Loucy (cell line): Measurements from ENCODE around the gene KAT8.
A peak's percentile ranks its signal among the peaks of the same experiment; 100 is the strongest.

Experiments used
- H2AFZ ChIP-seq: fragments of 200-600 bp; sonication (generic); 2 replicates; pipeline ENCODE4 v1.6.0; 2016; ENCODE audit warnings: antibody characterized with exemption, mild to moderate bottlenecking, low read length, moderate library complexity
- H3F3A ChIP-seq: fragments of 200-600 bp; 2 replicates; pipeline ENCODE4 v1.6.0; 2016; ENCODE audit warnings: antibody characterized with exemption, low read depth, mild to moderate bottlenecking
- H3K27me3 ChIP-seq: fragments of 200-600 bp; sonication (generic); 2 replicates; pipeline ENCODE4 v1.6.1; 2014; ENCODE audit warnings: low read length, mild to moderate bottlenecking; ENCODE audit not compliant: insufficient read depth, poor library complexity, severe bottlenecking
- H3K36me3 ChIP-seq: fragments of 200-600 bp; sonication (generic); 2 replicates; pipeline ENCODE4 v1.6.1; 2016; ENCODE audit warnings: low read length; ENCODE audit not compliant: insufficient read depth
- H3K4me1 ChIP-seq: fragments of 200-600 bp; sonication (generic); 2 replicates; pipeline ENCODE4 v1.5.1; 2014; ENCODE audit warnings: low read length, mild to moderate bottlenecking; ENCODE audit not compliant: insufficient read depth, poor library complexity, severe bottlenecking
- H3K4me2 ChIP-seq: fragments of 200-600 bp; sonication (generic); 2 replicates; pipeline ENCODE4 v1.6.0; 2014; ENCODE audit warnings: antibody characterized with exemption, low read length, low read depth, mild to moderate bottlenecking; ENCODE audit not compliant: poor library complexity, severe bottlenecking
- H3K4me3 ChIP-seq: fragments of 200-600 bp; sonication (generic); 2 replicates; pipeline ENCODE4 v1.5.1; 2014; ENCODE audit warnings: low read length, mild to moderate bottlenecking, mixed read lengths; ENCODE audit not compliant: poor library complexity, severe bottlenecking
- H3K79me2 ChIP-seq: fragments of 200-600 bp; sonication (generic); 2 replicates; pipeline ENCODE4 v1.6.1; 2014; ENCODE audit warnings: low read length; ENCODE audit not compliant: insufficient read depth
- H3K9ac ChIP-seq: fragments of 200-600 bp; sonication (generic); 2 replicates; pipeline ENCODE4 v1.6.0; 2014; ENCODE audit warnings: mild to moderate bottlenecking, low read depth, low read length, moderate library complexity; ENCODE audit not compliant: poor library complexity, severe bottlenecking
- H3K9me2 ChIP-seq: fragments of 200-600 bp; sonication (generic); replicated peaks from 2 replicates; pipeline ENCODE4 v1.6.1; 2016; ENCODE audit warnings: low read depth, low read length, mixed read lengths
- H3K9me3 ChIP-seq: fragments of 200-600 bp; sonication (generic); 2 replicates; pipeline ENCODE4 v1.6.1; 2014; ENCODE audit warnings: mild to moderate bottlenecking, antibody characterized with exemption, low read length, low read depth; ENCODE audit not compliant: insufficient read depth
- H4K20me1 ChIP-seq: fragments of 200-600 bp; sonication (generic); 2 replicates; pipeline ENCODE4 v1.6.0; 2014; ENCODE audit warnings: antibody characterized with exemption, low read length, mild to moderate bottlenecking; ENCODE audit not compliant: insufficient read depth, poor library complexity, severe bottlenecking
- EZH2phosphoT487 ChIP-seq: fragments of 200-600 bp; IDR thresholded peaks from 2 replicates; pipeline ENCODE4 v1.6.1; 2018; ENCODE audit warnings: antibody characterized with exemption, mild to moderate bottlenecking, moderate library complexity, borderline replicate concordance
- TF ChIP-seq, protein P1 (sequence below): fragments of 200-600 bp; sonication (generic); conservative IDR thresholded peaks from 2 replicates; pipeline ENCODE4 v1.5.1; 2014; ENCODE audit warnings: mild to moderate bottlenecking, antibody characterized with exemption, low read length

The KAT8 gene

DNA sequence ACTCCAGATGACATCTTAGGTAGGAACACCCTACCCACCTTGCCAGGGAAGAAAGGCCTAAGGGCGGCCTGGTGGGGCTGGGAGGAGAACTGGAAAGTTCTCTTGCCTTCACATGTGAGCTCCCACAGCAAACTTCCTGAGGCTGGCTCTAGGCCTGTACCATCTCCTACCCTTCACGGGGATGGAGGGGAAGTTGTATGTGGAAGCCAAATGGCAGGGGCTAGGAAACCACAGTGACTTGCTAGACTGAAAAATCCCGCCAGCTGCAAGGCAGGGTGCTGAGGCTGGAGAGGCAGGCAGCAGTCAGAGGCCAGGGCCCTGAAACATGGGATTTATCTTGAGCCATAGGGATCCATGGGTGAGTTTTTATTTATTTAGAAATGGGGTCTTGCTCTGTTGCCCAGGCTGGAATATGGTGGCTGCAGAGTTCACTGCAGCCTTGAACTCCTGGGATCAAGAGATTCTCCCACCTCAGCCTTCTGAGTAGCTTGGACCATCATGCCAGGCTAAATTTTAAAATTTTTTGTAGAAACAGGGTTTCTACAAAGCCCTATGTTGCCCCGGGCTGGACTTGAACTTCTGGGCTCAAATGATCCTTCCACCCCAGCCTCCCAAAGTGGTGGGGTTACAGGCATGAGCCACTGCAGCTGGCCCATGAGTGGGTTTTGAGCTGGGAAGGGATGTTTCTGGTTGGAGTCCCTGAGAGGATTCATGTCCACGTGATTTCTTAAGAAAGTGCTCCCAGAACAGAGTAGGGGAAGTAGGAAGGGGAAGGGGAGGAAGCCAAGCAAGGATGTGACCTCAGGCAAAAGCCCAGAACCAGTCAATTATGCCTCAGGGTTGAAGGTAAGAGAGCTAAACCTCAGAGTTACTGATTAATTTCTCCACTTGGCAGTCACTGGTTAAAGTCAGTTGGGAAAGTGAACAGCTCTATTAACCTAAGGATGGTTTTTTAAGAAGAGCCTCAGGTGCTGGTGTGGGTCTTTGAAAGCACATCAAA, 4.0 kb upstream of the KAT8 start:
- peaks cover 25% of the 10 kb centered on the region for H3K79me2 ChIP-seq
- H3K4me2 ChIP-seq, result no peak overlapping the region
- no peaks in the 10 kb centered on the region for H3K9me3 ChIP-seq
- H3K4me3 ChIP-seq, result no peak overlapping the region
- peaks cover 8% of the 10 kb centered on the region for H3K4me1 ChIP-seq
- no peak overlapping the region for H3K9ac ChIP-seq
- H3F3A ChIP-seq, result peaks cover 4% of the 10 kb centered on the region; the same call in 1 of the 2 replicates
- H2AFZ ChIP-seq, result no peak overlapping the region
- peaks cover 11% of the 10 kb centered on the region for H4K20me1 ChIP-seq
- H3K9me2 ChIP-seq, result no peaks in the 10 kb centered on the region
- TF ChIP-seq, protein P1, sequence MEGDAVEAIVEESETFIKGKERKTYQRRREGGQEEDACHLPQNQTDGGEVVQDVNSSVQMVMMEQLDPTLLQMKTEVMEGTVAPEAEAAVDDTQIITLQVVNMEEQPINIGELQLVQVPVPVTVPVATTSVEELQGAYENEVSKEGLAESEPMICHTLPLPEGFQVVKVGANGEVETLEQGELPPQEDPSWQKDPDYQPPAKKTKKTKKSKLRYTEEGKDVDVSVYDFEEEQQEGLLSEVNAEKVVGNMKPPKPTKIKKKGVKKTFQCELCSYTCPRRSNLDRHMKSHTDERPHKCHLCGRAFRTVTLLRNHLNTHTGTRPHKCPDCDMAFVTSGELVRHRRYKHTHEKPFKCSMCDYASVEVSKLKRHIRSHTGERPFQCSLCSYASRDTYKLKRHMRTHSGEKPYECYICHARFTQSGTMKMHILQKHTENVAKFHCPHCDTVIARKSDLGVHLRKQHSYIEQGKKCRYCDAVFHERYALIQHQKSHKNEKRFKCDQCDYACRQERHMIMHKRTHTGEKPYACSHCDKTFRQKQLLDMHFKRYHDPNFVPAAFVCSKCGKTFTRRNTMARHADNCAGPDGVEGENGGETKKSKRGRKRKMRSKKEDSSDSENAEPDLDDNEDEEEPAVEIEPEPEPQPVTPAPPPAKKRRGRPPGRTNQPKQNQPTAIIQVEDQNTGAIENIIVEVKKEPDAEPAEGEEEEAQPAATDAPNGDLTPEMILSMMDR, result no peak
- TF ChIP-seq EZH2phosphoT487, result no peak
- H3K36me3 ChIP-seq, result peaks cover 12% of the 10 kb centered on the region; the same call in 1 of the 2 replicates
- no peaks in the 10 kb centered on the region for H3K27me3 ChIP-seq

DNA sequence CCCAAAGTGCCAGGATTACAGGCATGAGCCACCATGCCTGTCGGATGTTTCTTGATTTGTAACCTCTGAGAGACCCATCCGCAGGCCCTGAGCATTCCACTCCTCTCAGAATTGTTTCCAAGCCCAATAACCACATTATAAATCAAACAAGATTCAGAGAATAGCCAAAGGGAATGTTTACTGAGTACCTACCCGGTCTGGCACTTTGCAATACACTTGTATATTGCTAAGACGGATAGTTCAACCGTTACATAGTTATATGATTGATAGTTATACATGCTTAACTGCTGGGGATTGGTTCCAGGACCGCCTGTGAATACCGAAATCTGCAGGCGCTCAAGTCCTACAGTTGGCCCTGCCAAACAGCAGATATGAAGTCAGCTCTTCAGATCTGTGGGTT, 3.0 kb upstream of the KAT8 start:
- Histone ChIP-seq H3K9ac (no peak overlapping the region), H3K9me3 (no peaks in the 10 kb centered on the region), H3F3A (peaks cover 4% of the 10 kb centered on the region; the same call in 1 of the 2 replicates), H3K4me1 (peaks cover 7% of the 10 kb centered on the region), H3K4me3 (no peak overlapping the region), H3K9me2 (no peaks in the 10 kb centered on the region), H3K4me2 (no peak overlapping the region), H3K27me3 (no peaks in the 10 kb centered on the region), H4K20me1 (peaks cover 15% of the 10 kb centered on the region), H3K79me2 (peaks cover 25% of the 10 kb centered on the region), H3K36me3 (peaks cover 12% of the 10 kb centered on the region; the same call in 1 of the 2 replicates), H2AFZ (no peak overlapping the region)
- TF ChIP-seq, protein P1, result no peak
- TF ChIP-seq EZH2phosphoT487, result no peak

DNA sequence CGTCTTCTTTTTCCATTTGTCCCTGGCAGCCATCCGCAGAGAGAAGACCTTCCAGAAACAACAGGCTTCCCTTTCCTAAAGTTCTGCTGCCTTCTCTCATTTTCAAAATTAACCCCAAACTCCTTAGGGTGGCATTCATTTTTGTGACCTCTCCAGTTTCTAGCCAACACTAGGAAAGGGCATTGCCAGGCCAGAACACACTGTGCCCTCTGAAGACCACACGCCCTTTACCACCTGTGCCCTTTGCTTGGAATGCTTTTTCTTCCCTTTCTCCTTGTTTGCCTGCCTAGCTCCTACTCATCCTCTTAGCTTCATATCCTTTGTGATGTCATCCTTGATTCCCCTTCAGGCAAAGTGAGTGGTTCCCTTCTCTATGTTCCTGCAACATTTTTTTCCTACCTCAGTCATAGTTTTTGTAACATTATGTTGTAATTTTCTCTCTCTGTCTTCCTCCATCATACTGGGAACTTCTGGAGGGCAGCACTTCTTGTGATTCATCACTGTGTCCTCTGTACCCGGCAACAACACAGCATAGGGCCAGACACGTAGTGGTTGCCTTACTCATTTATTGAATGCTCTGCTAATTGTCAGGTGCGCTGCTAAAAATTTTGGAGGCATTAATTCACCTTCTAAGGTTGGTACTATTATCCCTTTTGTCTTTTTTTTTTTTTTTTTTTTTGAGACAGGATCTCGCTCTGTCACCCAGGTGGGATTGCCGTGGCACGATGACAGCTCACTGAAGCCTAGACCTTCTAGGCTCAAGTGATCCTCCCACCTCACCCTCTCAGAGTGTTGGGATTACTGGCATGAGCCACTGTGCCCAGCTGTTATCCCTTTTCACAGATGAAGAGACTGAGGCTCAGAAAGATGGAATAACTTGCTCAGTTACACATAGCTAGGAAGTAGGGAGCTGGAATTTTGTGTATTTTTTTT, 1.0 kb downstream of the KAT8 start:
- H3K4me1 ChIP-seq, result peaks cover 7% of the 10 kb centered on the region
- no peaks in the 10 kb centered on the region for H3K9me2 ChIP-seq
- peaks cover 4% of the 10 kb centered on the region; the same call in 1 of the 2 replicates for H3F3A ChIP-seq
- peaks cover 19% of the 10 kb centered on the region; the same call in 1 of the 2 replicates for H3K36me3 ChIP-seq
- H2AFZ ChIP-seq, result no peak overlapping the region
- peaks cover 28% of the 10 kb centered on the region for H3K79me2 ChIP-seq
- H4K20me1 ChIP-seq, result peaks cover 21% of the 10 kb centered on the region
- no peak for TF ChIP-seq EZH2phosphoT487
- TF ChIP-seq, protein P1, result no peak
- peak overlapping the region; percentile 92 for H3K4me3 ChIP-seq
- no peaks in the 10 kb centered on the region for H3K9me3 ChIP-seq
- peak overlapping the region; percentile 83 for H3K9ac ChIP-seq
- H3K4me2 ChIP-seq, result peak overlapping the region; percentile 94
- no peaks in the 10 kb centered on the region for H3K27me3 ChIP-seq
